ENCODE measurements around the gene ENPP1. TPM values are rescaled to one million over a fixed set of nuclear protein-coding genes. Genes with fewer than 3 reads are reported as not detected.

Gene ENPP1
- total and polyA plus RNA-seq, 2 donors (not counting 1 experiment from before 2014, with no cell fraction given), result 0.13 to 0.42 TPM

DNA sequence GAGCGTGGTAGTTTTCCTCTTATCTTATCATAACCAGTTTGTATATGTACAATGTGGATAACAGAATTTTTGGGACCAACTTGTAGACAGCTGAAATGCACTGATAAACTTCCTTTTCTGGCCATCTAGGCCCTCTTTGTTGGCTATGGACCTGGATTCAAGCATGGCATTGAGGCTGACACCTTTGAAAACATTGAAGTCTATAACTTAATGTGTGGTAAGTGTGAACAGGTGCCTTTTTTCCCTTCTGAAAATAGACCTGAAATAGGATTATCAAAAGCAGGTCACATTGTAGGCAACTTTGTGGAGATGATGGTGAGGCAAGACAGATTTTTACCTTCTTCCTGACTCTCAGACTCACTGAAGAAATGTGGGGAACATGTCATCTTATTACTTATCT, 67.8 kb downstream of the ENPP1 start:
- no peak overlapping the region for H2AFZ ChIP-seq (ENCODE audit: insufficient read depth, low read depth, low read length, poor library complexity, severe bottlenecking)
- H3K27ac ChIP-seq (ENCODE audit: low read length in 2 of 2), result no peak overlapping the region
- no peak for DNase-seq
- ATAC-seq (ENCODE audit: low read depth), result no peak
- CTCF ChIA-PET, result no interaction called here
- POLR2A ChIA-PET, result no interaction called here
- Mint-ChIP-seq H3K27me3 (no peaks in the 10 kb centered on the region), H3K9me3 (ENCODE audit: insufficient read depth) (no peaks in the 10 kb centered on the region), H3K4me3 (no peak overlapping the region), H3K27ac (no peak overlapping the region), H3K4me1 (no peaks in the 10 kb centered on the region)
- no peak overlapping the region for H3K9ac ChIP-seq (ENCODE audit: low read length)
- H4K20me1 ChIP-seq (ENCODE audit: control insufficient read depth, insufficient read depth, low read length, poor library complexity, severe bottlenecking), result no peaks in the 10 kb centered on the region
- no peaks in the 10 kb centered on the region for H3K9me3 ChIP-seq (ENCODE audit: control extremely low read depth in 1 of 3, control insufficient read depth in 2 of 3, insufficient read depth in 1 of 3, low read length in 2 of 3)
- H3K79me2 ChIP-seq (ENCODE audit: control insufficient read depth, insufficient read depth, low read length), result no peaks in the 10 kb centered on the region
- H3K4me1 ChIP-seq (ENCODE audit: control insufficient read depth in 2 of 2, insufficient read depth in 2 of 2, low read length in 2 of 2), result no peaks in the 10 kb centered on the region
- no CpG with 5 or more reads among the region's 1 CpG for WGBS (ENCODE audit: insufficient coverage)
- intact Hi-C loops (cut with micrococcal nuclease), result no loop called here
- H3K4me2 ChIP-seq (replicated peaks; ENCODE audit: low read depth, low read length, poor library complexity, severe bottlenecking), result no peak overlapping the region
- no peaks in the 10 kb centered on the region for H3K27me3 ChIP-seq (replicated peaks in 1 of 4; ENCODE audit: control extremely low read depth in 1 of 4, control insufficient read depth in 3 of 4, insufficient read depth in 4 of 4, low read length in 3 of 4)
- no peak for TF ChIP-seq EZH2 (IDR thresholded peaks at IDR 0.05; ENCODE audit: borderline replicate concordance, insufficient read depth, low read depth, low read length, poor library complexity, severe bottlenecking)
- TF ChIP-seq, protein P1, sequence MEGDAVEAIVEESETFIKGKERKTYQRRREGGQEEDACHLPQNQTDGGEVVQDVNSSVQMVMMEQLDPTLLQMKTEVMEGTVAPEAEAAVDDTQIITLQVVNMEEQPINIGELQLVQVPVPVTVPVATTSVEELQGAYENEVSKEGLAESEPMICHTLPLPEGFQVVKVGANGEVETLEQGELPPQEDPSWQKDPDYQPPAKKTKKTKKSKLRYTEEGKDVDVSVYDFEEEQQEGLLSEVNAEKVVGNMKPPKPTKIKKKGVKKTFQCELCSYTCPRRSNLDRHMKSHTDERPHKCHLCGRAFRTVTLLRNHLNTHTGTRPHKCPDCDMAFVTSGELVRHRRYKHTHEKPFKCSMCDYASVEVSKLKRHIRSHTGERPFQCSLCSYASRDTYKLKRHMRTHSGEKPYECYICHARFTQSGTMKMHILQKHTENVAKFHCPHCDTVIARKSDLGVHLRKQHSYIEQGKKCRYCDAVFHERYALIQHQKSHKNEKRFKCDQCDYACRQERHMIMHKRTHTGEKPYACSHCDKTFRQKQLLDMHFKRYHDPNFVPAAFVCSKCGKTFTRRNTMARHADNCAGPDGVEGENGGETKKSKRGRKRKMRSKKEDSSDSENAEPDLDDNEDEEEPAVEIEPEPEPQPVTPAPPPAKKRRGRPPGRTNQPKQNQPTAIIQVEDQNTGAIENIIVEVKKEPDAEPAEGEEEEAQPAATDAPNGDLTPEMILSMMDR (IDR thresholded peaks at IDR 0.05), result no peak
- H3K4me3 ChIP-seq (ENCODE audit: control extremely low read depth in 1 of 5, extremely low read depth in 1 of 5, insufficient read depth in 1 of 5, low read depth in 2 of 5, low read length in 4 of 5), result no peak overlapping the region
- H3K36me3 ChIP-seq (replicated peaks in 1 of 2; ENCODE audit: control extremely low read depth in 1 of 2, control insufficient read depth in 1 of 2, extremely low read depth in 1 of 2, insufficient read depth in 2 of 2, low read length in 1 of 2), result no peaks in the 10 kb centered on the region

DNA sequence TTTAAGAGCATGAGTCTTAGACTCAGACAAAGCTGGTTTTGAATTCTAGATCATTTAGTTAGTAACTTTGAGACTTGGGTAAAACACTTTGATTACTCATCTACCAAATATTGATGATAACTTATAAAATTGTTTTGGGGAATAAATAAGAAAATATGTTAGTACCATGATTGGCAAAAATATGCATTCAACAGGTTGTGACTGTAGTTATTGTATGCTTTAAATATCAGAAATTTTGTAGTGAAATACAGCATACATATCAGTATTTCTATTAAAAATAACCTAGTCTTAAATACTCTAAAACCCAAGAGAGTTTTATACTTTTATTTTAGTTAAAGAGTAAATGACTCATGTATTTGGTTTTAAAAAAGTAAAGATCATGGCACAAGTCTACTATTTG, 68.7 kb downstream of the ENPP1 start:
- ChIA-PET CTCF (no interaction called here), POLR2A (no interaction called here)
- TF ChIP-seq EZH2 (IDR thresholded peaks at IDR 0.05; ENCODE audit: borderline replicate concordance, insufficient read depth, low read depth, low read length, poor library complexity, severe bottlenecking), result no peak
- TF ChIP-seq, protein P1 (IDR thresholded peaks at IDR 0.05), result no peak
- Histone ChIP-seq H3K79me2 (ENCODE audit: control insufficient read depth, insufficient read depth, low read length) (no peaks in the 10 kb centered on the region), H3K36me3 (replicated peaks in 1 of 2; ENCODE audit: control extremely low read depth in 1 of 2, control insufficient read depth in 1 of 2, extremely low read depth in 1 of 2, insufficient read depth in 2 of 2, low read length in 1 of 2) (no peaks in the 10 kb centered on the region), H3K9me3 (ENCODE audit: control extremely low read depth in 1 of 3, control insufficient read depth in 2 of 3, insufficient read depth in 1 of 3, low read length in 2 of 3) (no peaks in the 10 kb centered on the region), H3K4me2 (replicated peaks; ENCODE audit: low read depth, low read length, poor library complexity, severe bottlenecking) (no peak overlapping the region), H2AFZ (ENCODE audit: insufficient read depth, low read depth, low read length, poor library complexity, severe bottlenecking) (no peak overlapping the region), H3K9ac (ENCODE audit: low read length) (no peak overlapping the region), H3K4me1 (ENCODE audit: control insufficient read depth in 2 of 2, insufficient read depth in 2 of 2, low read length in 2 of 2) (no peaks in the 10 kb centered on the region), H4K20me1 (ENCODE audit: control insufficient read depth, insufficient read depth, low read length, poor library complexity, severe bottlenecking) (no peaks in the 10 kb centered on the region), H3K4me3 (ENCODE audit: control extremely low read depth in 1 of 5, extremely low read depth in 1 of 5, insufficient read depth in 1 of 5, low read depth in 2 of 5, low read length in 4 of 5) (no peak overlapping the region), H3K27ac (ENCODE audit: low read length in 2 of 2) (no peak overlapping the region), H3K27me3 (replicated peaks in 1 of 4; ENCODE audit: control extremely low read depth in 1 of 4, control insufficient read depth in 3 of 4, insufficient read depth in 4 of 4, low read length in 3 of 4) (no peaks in the 10 kb centered on the region)
- H3K4me3 Mint-ChIP-seq, result no peak overlapping the region
- H3K4me1 Mint-ChIP-seq, result no peaks in the 10 kb centered on the region
- H3K9me3 Mint-ChIP-seq (ENCODE audit: insufficient read depth), result no peaks in the 10 kb centered on the region
- DNase-seq, result no peak
- H3K27ac Mint-ChIP-seq, result no peak overlapping the region
- H3K27me3 Mint-ChIP-seq, result no peaks in the 10 kb centered on the region
- no peak for ATAC-seq (ENCODE audit: low read depth)
- intact Hi-C loops (cut with micrococcal nuclease), result no loop called here
